ENCODE measurements around the gene GALNT13.

DNA sequence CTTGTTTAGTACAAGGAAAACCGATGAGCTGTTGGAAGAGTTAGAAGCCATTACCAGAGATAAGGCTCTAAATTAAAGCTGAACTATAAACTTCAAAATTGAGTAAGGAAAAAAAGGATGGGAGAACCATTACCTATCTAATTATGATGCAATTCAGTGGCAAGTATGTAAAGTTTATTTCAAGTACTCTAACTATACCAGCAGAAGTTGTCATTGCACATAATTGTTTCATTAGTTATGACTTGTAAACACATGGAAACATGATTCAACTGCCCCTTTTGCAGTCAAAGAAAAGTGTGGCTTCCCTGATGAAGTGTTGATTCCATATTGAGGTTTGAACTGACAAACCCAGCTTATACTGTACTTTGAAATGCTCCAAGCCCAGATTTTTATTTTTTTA, 502.7 kb downstream of the GALNT13 start:
- TF ChIP-seq, protein P1, sequence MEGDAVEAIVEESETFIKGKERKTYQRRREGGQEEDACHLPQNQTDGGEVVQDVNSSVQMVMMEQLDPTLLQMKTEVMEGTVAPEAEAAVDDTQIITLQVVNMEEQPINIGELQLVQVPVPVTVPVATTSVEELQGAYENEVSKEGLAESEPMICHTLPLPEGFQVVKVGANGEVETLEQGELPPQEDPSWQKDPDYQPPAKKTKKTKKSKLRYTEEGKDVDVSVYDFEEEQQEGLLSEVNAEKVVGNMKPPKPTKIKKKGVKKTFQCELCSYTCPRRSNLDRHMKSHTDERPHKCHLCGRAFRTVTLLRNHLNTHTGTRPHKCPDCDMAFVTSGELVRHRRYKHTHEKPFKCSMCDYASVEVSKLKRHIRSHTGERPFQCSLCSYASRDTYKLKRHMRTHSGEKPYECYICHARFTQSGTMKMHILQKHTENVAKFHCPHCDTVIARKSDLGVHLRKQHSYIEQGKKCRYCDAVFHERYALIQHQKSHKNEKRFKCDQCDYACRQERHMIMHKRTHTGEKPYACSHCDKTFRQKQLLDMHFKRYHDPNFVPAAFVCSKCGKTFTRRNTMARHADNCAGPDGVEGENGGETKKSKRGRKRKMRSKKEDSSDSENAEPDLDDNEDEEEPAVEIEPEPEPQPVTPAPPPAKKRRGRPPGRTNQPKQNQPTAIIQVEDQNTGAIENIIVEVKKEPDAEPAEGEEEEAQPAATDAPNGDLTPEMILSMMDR (IDR thresholded peaks at IDR 0.05) = no peak
- TF ChIP-seq POLR2AphosphoS5 (IDR thresholded peaks at IDR 0.05) = no peak

Data from gastroesophageal sphincter (tissue), 3 donors.